GM12878 (cell line): Measurements from ENCODE around the gene RGS6. TPM values are rescaled to one million over a fixed set of nuclear protein-coding genes. Genes with fewer than 3 reads are reported as not detected.
A peak's percentile ranks its signal among the peaks of the same experiment; 100 is the strongest.

Experiments used
- ATAC-seq: fragments of 200-7000 bp; cut with Tn5 transposase; 3 replicates; pipeline ENCODE4 v1.9.1; 2020; ENCODE audit warnings: mild to moderate bottlenecking, moderate library complexity
- BruUV-seq: library from RNA; stranded (reverse); fragments of 400-500 nt; replicated peaks from 2 replicates; lab custom pipeline; 2021; lab: Mats Ljungman, UMichigan
- CTCF ChIA-PET: fragments of 300-600 bp; sonication (Branson Sonifier 250); formaldehyde crosslinking; extraction: SDS; loops from one replicate; lab custom pipeline; 2021; ENCODE audit warnings: inconsistent platforms; lab: Yijun Ruan, JAX
- POLR2A ChIA-PET: fragments of 350-600 bp; formaldehyde crosslinking; extraction: SDS; loops from one replicate; lab custom pipeline; 2021; ENCODE audit warnings: inconsistent platforms; lab: Charles Lee
- RAD21 ChIA-PET: fragments of 300-600 bp; sonication (Branson Sonifier 250); formaldehyde crosslinking; loops from one replicate; lab custom pipeline; 2023; ENCODE audit warnings: antibody characterized with exemption; ENCODE audit not compliant: unreplicated experiment; lab: Charles Lee
- SMC1A ChIA-PET: fragments of 300-600 bp; sonication (Branson Sonifier 250); formaldehyde crosslinking; loops from one replicate; lab custom pipeline; 2023; ENCODE audit not compliant: unreplicated experiment, uncharacterized antibody; lab: Charles Lee
- DNase-seq: peaks from one replicate; pipeline ENCODE4 v3.0.0-alpha.2; 2011; ENCODE audit warnings: low read depth, low spot score
- FAIRE-seq: peaks from 3 replicates; lab custom pipeline; 2011; peaks lifted over from hg19 to GRCh38; lab: Jason Lieb, UNC
- H2AFZ ChIP-seq: 2 replicates; pipeline ENCODE4 v1.6.0; 2011; ENCODE audit warnings: low read depth, low read length, control low read depth; ENCODE audit not compliant: control insufficient read depth
- H3K27ac ChIP-seq: 2 replicates; pipeline ENCODE4 v1.5.1; 2011; ENCODE audit warnings: control low read depth; ENCODE audit not compliant: control insufficient read depth, insufficient read depth
- H3K27me3 ChIP-seq, 2 experiments: replicated peaks in 1 of 2; 2 replicates each; pipeline versions ENCODE4 v1.6.0 to v1.6.1; 2011; ENCODE audit warnings: low read length in 1 of 2; ENCODE audit not compliant: control insufficient read depth in 2 of 2, insufficient read depth in 2 of 2
- H3K36me3 ChIP-seq, 2 experiments: 2 replicates each; pipeline ENCODE4 v1.5.1; 2011; ENCODE audit warnings: low read length in 1 of 2; ENCODE audit not compliant: control insufficient read depth in 2 of 2, insufficient read depth in 2 of 2
- H3K4me1 ChIP-seq: 2 replicates; pipeline ENCODE4 v1.6.1; 2011; ENCODE audit warnings: mild to moderate bottlenecking, low read length, moderate library complexity, mixed read lengths; ENCODE audit not compliant: control insufficient read depth, insufficient read depth
- H3K4me2 ChIP-seq: 2 replicates; pipeline ENCODE4 v1.6.0; 2011; ENCODE audit warnings: control low read depth; ENCODE audit not compliant: control insufficient read depth, insufficient read depth
- H3K4me3 ChIP-seq: fragments of 200-600 bp; sonication (generic); 2 replicates; pipeline ENCODE4 v1.5.1; 2016
- H3K79me2 ChIP-seq: 2 replicates; pipeline ENCODE4 v1.6.0; 2011; ENCODE audit warnings: low read length; ENCODE audit not compliant: control insufficient read depth, insufficient read depth
- H3K9ac ChIP-seq: 2 replicates; pipeline ENCODE4 v1.8.0; 2011; ENCODE audit warnings: low read length, control low read depth, mixed read lengths; ENCODE audit not compliant: control insufficient read depth, insufficient read depth
- H3K9me3 ChIP-seq: replicated peaks from 3 replicates; pipeline ENCODE4 v1.5.1; 2011; ENCODE audit warnings: mild to moderate bottlenecking, low read length; ENCODE audit not compliant: control insufficient read depth, insufficient read depth
- H4K20me1 ChIP-seq: 2 replicates; pipeline ENCODE4 v1.6.0; 2011; ENCODE audit not compliant: control insufficient read depth, insufficient read depth
- CHD4 ChIP-seq: fragments of 200-600 bp; sonication (generic); IDR thresholded peaks from 2 replicates; pipeline ENCODE4 v1.6.1; 2016; ENCODE audit warnings: mild to moderate bottlenecking
- MAX ChIP-seq: IDR thresholded peaks from 2 replicates; pipeline ENCODE4 v1.6.1; 2012; ENCODE audit warnings: low read depth, low read length, improper control_type of control experiment
- MXI1 ChIP-seq: fragments of 150-350 bp; IDR thresholded peaks from 2 replicates; pipeline ENCODE4 v1.6.1; 2011; ENCODE audit warnings: low read depth, mild to moderate bottlenecking, inconsistent platforms, low read length, improper control_type of control experiment
- RFX5 ChIP-seq: IDR thresholded peaks from 2 replicates; pipeline ENCODE4 v1.6.1; 2011; ENCODE audit warnings: low read depth, low read length, improper control_type of control experiment
- SKIL ChIP-seq: fragments of 450-650 bp; IDR thresholded peaks from 2 replicates; pipeline ENCODE4 v1.6.1; 2017; ENCODE audit warnings: mild to moderate bottlenecking, low read depth, inconsistent platforms; ENCODE audit not compliant: poor library complexity, severe bottlenecking
- SMARCA5 ChIP-seq: fragments of 450-650 bp; IDR thresholded peaks from 2 replicates; pipeline ENCODE4 v1.6.1; 2017; ENCODE audit warnings: mild to moderate bottlenecking
- TAF1 ChIP-seq: IDR thresholded peaks from 2 replicates; pipeline ENCODE4 v1.6.1; 2011; ENCODE audit warnings: mild to moderate bottlenecking, low read depth, low read length, borderline replicate concordance
- ZNF384 ChIP-seq: IDR thresholded peaks from 2 replicates; pipeline ENCODE4 v1.6.1; 2012; ENCODE audit warnings: low read depth, mild to moderate bottlenecking, low read length, improper control_type of control experiment, borderline replicate concordance
- ZNF622 ChIP-seq: fragments of 450-650 bp; IDR thresholded peaks from 2 replicates; pipeline ENCODE4 v1.6.1; 2017; ENCODE audit warnings: mild to moderate bottlenecking, inconsistent platforms
- WGBS: methylation state at CpG from one replicate; pipeline ENCODE4 v1.1.6; 2016; ENCODE audit warnings: low lambda C conversion rate; ENCODE audit not compliant: insufficient replicate concordance, insufficient coverage; ENCODE audit errors: missing lambda C conversion rate; 5-methylcytosine and 5-hydroxymethylcytosine counted together
- in situ Hi-C: fragments of 300-500 bp; cut with MboI; formaldehyde crosslinking; loops from 9 replicates; pipeline ENCODE4 v1.14.3; 2018; ENCODE audit warnings: mixed read lengths
- intact Hi-C: fragments of 100-400 bp; cut with micrococcal nuclease; formaldehyde crosslinking; loops from one replicate; pipeline ENCODE4 v1.14.2; 2022; ENCODE audit not compliant: unreplicated experiment
- polyA plus RNA-seq, 11 experiments: library from polyadenylated mRNA; depleted of rRNA in 4 of 11; unstranded in 6 of 11; stranded (reverse) in 5 of 11; fragments of >200 nt; fragmentation: Nextera tagmentation in 4 of 11; fragmentation: Illumina TruSeq in 1 of 11; extraction: Ambion mirVana in 4 of 11; extraction: Trizol in 1 of 11; gene quantifications; 1 replicate in 1 of 11; 2 replicates in 10 of 11; pipeline versions ENCODE4 v1.2.1 to v1.2.3, GENCODE V29; 2011 to 2016; ENCODE audit warnings: inconsistent platforms in 2 of 11, missing spikeins in 2 of 11, low read depth in 1 of 11
- total RNA-seq, 4 experiments: library from RNA; depleted of rRNA in 3 of 4; stranded (reverse); fragments of >200 nt in 3 of 4; fragmentation: Illumina TruSeq in 1 of 4; extraction: Trizol in 1 of 4; gene quantifications; 2 replicates each; pipeline versions ENCODE4 v1.2.1 to v1.2.3, GENCODE V29; 2013 to 2021
- TF ChIP-seq, protein P1 (sequence below): IDR thresholded peaks from 2 replicates; pipeline ENCODE4 v1.6.1; 2011; ENCODE audit warnings: mild to moderate bottlenecking, low read depth, low read length, moderate library complexity; ENCODE audit not compliant: insufficient replicate concordance

Gene RGS6
- total and polyA plus RNA-seq, 10 of the 15 experiments (the other 5 are each of a cell fraction or from before 2014, with no cell fraction given), result 3.9 to 18.1 (median 12.4) TPM

DNA sequence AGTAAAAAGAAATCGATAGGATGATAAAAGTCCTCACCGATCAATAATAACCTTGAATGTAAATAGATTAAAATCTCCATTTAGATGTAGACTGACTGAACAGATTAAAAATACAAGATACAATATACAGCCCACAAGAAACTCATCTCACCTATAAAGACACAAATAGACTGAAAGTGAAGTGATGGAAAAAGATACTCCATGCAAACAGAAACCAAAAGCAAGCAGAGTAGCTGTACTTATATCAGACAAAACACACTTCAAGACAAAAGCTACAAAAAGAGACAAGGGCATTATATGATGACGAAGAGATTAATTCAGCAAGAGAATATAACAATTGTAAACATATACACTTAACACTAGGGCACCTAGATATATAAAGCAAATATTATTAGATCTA, 444.8 kb downstream of the RGS6 start:
- FAIRE-seq, result no peak
- Histone ChIP-seq H3K27me3 (no peaks in the 10 kb centered on the region), H4K20me1 (no peaks in the 10 kb centered on the region), H2AFZ (no peak overlapping the region), H3K27ac (no peak overlapping the region), H3K4me2 (no peak overlapping the region), H3K4me3 (no peak overlapping the region), H3K4me1 (no peaks in the 10 kb centered on the region), H3K9me3 (no peaks in the 10 kb centered on the region; the same call in 2 of the 3 replicates), H3K79me2 (no peaks in the 10 kb centered on the region), H3K36me3 (no peaks in the 10 kb centered on the region), H3K9ac (no peak overlapping the region)
- no peak for DNase-seq
- ChIA-PET POLR2A (no interaction called here), SMC1A (interaction anchor here (0.5 to 0.9 kb wide), 2 partner anchors 62 to 492 kb away, joined by 3 read pairs; no protein-coding TSS in a partner anchor), RAD21 (no interaction called here), CTCF (no interaction called here)
- ATAC-seq, result peak; percentile 35; the same call in 1 of the 3 replicates
- TF ChIP-seq, protein P1, sequence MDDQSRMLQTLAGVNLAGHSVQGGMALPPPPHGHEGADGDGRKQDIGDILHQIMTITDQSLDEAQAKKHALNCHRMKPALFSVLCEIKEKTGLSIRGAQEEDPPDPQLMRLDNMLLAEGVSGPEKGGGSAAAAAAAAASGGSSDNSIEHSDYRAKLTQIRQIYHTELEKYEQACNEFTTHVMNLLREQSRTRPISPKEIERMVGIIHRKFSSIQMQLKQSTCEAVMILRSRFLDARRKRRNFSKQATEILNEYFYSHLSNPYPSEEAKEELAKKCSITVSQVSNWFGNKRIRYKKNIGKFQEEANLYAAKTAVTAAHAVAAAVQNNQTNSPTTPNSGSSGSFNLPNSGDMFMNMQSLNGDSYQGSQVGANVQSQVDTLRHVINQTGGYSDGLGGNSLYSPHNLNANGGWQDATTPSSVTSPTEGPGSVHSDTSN, result no peak
- TF ChIP-seq ZNF622 (no peak), TAF1 (no peak), RFX5 (no peak), ZNF384 (no peak), MXI1 (no peak), MAX (no peak), SMARCA5 (no peak), SKIL (no peak), CHD4 (no peak)
- in situ Hi-C loops (no loop called here), intact Hi-C loops (no loop called here)
- 60% methylated on average over 3 of the region's 3 CpGs for WGBS
- BruUV-seq, result no TSS peak
